ENCODE results near the gene SNPH.
A peak's percentile ranks its signal among the peaks of the same experiment; 100 is the strongest.

Gene SNPH

GRCh38 chr20:1325173-1326030 lies 59.3 kb downstream of the SNPH start:
- DNase-seq (ENCODE audit: low read depth): peak; percentile 93

GRCh38 chr20:1326031-1326930 lies 60.2 kb downstream of the SNPH start:
- DNase-seq (ENCODE audit: low read depth): no peak

GRCh38 chr20:1327241-1327653 lies 61.2 kb downstream of the SNPH start:
- DNase-seq (ENCODE audit: low read depth): no peak

GRCh38 chr20:1327827-1328679 lies 62.0 kb downstream of the SNPH start:
- no peak for DNase-seq (ENCODE audit: low read depth)

GRCh38 chr20:1328680-1329330 lies 62.7 kb downstream of the SNPH start, which contains the start of gene SDCBP2:
Gene SDCBP2, minus strand, starts transcription at chr20:1329139. Its CDS starts 8,723 bp downstream, at chr20:1320416.
- no peak for DNase-seq (ENCODE audit: low read depth)

- DNase-seq (ENCODE audit: low read depth): no peak
These were observed 64.2 kb downstream of the SNPH start for GRCh38 chr20:1330075-1330830.

- no peak for DNase-seq (ENCODE audit: low read depth)
These were observed 65.0 kb downstream of the SNPH start for GRCh38 chr20:1331101-1331500.

- no peak for DNase-seq (ENCODE audit: low read depth)
These were observed 65.8 kb downstream of the SNPH start for GRCh38 chr20:1331801-1332453.

GRCh38 chr20:1332749-1333300 lies 66.7 kb downstream of the SNPH start:
- no peak for DNase-seq (ENCODE audit: low read depth)

- DNase-seq (ENCODE audit: low read depth): no peak
These were observed 67.6 kb downstream of the SNPH start for GRCh38 chr20:1333462-1334369.

- DNase-seq (ENCODE audit: low read depth): no peak
These were observed 68.3 kb downstream of the SNPH start for GRCh38 chr20:1334370-1334731.

GRCh38 chr20:1334761-1335160 lies 68.7 kb downstream of the SNPH start:
- DNase-seq (ENCODE audit: low read depth): no peak

GRCh38 chr20:1335961-1336698 lies 70.0 kb downstream of the SNPH start:
- DNase-seq (ENCODE audit: low read depth): no peak

GRCh38 chr20:1336699-1337367 lies 70.7 kb downstream of the SNPH start:
- no peak for DNase-seq (ENCODE audit: low read depth)

- no peak for DNase-seq (ENCODE audit: low read depth)
These were observed 71.3 kb downstream of the SNPH start for GRCh38 chr20:1337441-1337840.

GRCh38 chr20:1338096-1338495 lies 72.0 kb downstream of the SNPH start:
- no peak for DNase-seq (ENCODE audit: low read depth)

GRCh38 chr20:1338801-1339200 lies 72.7 kb downstream of the SNPH start:
- DNase-seq (ENCODE audit: low read depth): no peak

Data from stromal cell of bone marrow (primary cell).